IMR-90 (cell line): ENCODE data around the gene MOXD1.

Source experiments
- BHLHE40 ChIP-seq: fragments of 150-350 bp; IDR thresholded peaks from 2 replicates; pipeline ENCODE4 v1.6.1; 2016; ENCODE audit warnings: mild to moderate bottlenecking, low read depth, low read length
- CEBPB ChIP-seq: IDR thresholded peaks from 2 replicates; pipeline ENCODE4 v1.6.1; 2012; ENCODE audit warnings: low read depth, low read length, improper control_type of control experiment
- CHD1 ChIP-seq: IDR thresholded peaks from 2 replicates; pipeline ENCODE4 v1.6.1; 2012; ENCODE audit warnings: low read depth, low read length, improper control_type of control experiment
- CTCF ChIP-seq: conservative IDR thresholded peaks from 2 replicates; pipeline ENCODE4 v1.5.1; 2012; ENCODE audit warnings: mild to moderate bottlenecking, low read depth, low read length, improper control_type of control experiment
- POLR2A ChIP-seq: IDR thresholded peaks from 2 replicates; pipeline ENCODE4 v1.6.1; 2012; ENCODE audit warnings: mild to moderate bottlenecking, low read depth, low read length
- RAD21 ChIP-seq: IDR thresholded peaks from 2 replicates; pipeline ENCODE4 v1.6.1; 2012; ENCODE audit warnings: low read length, improper control_type of control experiment
- SMC3 ChIP-seq: fragments of 150-350 bp; IDR thresholded peaks from 2 replicates; pipeline ENCODE4 v1.6.1; 2016; ENCODE audit warnings: low read depth, mild to moderate bottlenecking, antibody characterized with exemption, low read length, moderate library complexity
- USF2 ChIP-seq: fragments of 150-350 bp; IDR thresholded peaks from 2 replicates; pipeline ENCODE4 v1.6.1; 2017; ENCODE audit warnings: mild to moderate bottlenecking, antibody characterized with exemption, low read length, low read depth

- no peak for TF ChIP-seq CTCF
- no peak for TF ChIP-seq CEBPB
- TF ChIP-seq USF2, result no peak
- TF ChIP-seq POLR2A, result no peak
- TF ChIP-seq RAD21, result no peak
- no peak for TF ChIP-seq CHD1
- TF ChIP-seq BHLHE40, result no peak
- TF ChIP-seq SMC3, result no peak
Observed at GRCh38 chr6:132310921-132311320, 90.4 kb downstream of the MOXD1 start.
